HG03039 (cell line): Measurements from ENCODE around the gene ZFAND3.
"Not testable (repeated sequence)": the region's sequence is repeated elsewhere in the genome, so short reads cannot be mapped to it uniquely, and the experiment has no call there.

Experiments
- ATAC-seq: cut with Tn5 transposase; IDR thresholded peaks from one replicate; pipeline ENCODE4 v1.9.1; 2021; ENCODE audit warnings: mild to moderate bottlenecking, moderate library complexity; ENCODE audit not compliant: unreplicated experiment

Gene ZFAND3

GRCh38 chr6:37889486-37889885, 70.0 kb downstream of the ZFAND3 start:
- no peak for ATAC-seq

GRCh38 chr6:37891072-37891471, 71.5 kb downstream of the ZFAND3 start:
- ATAC-seq: no peak

- no peak for ATAC-seq
Observed at GRCh38 chr6:37893257-37893656, 73.7 kb downstream of the ZFAND3 start.

GRCh38 chr6:37893734-37894133, 74.2 kb downstream of the ZFAND3 start:
- not testable (repeated sequence) for ATAC-seq

- no peak for ATAC-seq
Observed at GRCh38 chr6:37894585-37894984, 75.1 kb downstream of the ZFAND3 start.

- ATAC-seq: no peak
Observed at GRCh38 chr6:37897321-37897720, 77.8 kb downstream of the ZFAND3 start.

- no peak for ATAC-seq
Observed at GRCh38 chr6:37897818-37898515, 78.4 kb downstream of the ZFAND3 start.

- no peak for ATAC-seq
Observed at GRCh38 chr6:37903351-37904340, 84.1 kb downstream of the ZFAND3 start.

- no peak for ATAC-seq
Observed at GRCh38 chr6:37904590-37904989, 85.1 kb downstream of the ZFAND3 start.

GRCh38 chr6:37906121-37906520, 86.6 kb downstream of the ZFAND3 start:
- ATAC-seq: no peak

GRCh38 chr6:37910998-37911397, 91.5 kb downstream of the ZFAND3 start:
- ATAC-seq: no peak

GRCh38 chr6:37913210-37913609, 93.7 kb downstream of the ZFAND3 start:
- no peak for ATAC-seq

- ATAC-seq: no peak
Observed at GRCh38 chr6:37915463-37915862, 95.9 kb downstream of the ZFAND3 start.

- ATAC-seq: no peak
Observed at GRCh38 chr6:37916149-37916548, 96.6 kb downstream of the ZFAND3 start.

- no peak for ATAC-seq
Observed at GRCh38 chr6:37916675-37917074, 97.1 kb downstream of the ZFAND3 start.

- no peak for ATAC-seq
Observed at GRCh38 chr6:37917566-37917965, 98.0 kb downstream of the ZFAND3 start.

- ATAC-seq: no peak
Observed at GRCh38 chr6:37919417-37920157, 100.1 kb downstream of the ZFAND3 start.

GRCh38 chr6:37920667-37921066, 101.1 kb downstream of the ZFAND3 start:
- ATAC-seq: no peak

GRCh38 chr6:37922563-37922962, 103.0 kb downstream of the ZFAND3 start:
- no peak for ATAC-seq

- no peak for ATAC-seq
Observed at GRCh38 chr6:37923514-37923913, 104.0 kb downstream of the ZFAND3 start.

- ATAC-seq: no peak
Observed at GRCh38 chr6:37926661-37927060, 107.1 kb downstream of the ZFAND3 start.
